Panc1 (cell line): ENCODE measurements around the gene GRID1.
"Not testable (repeated sequence)": the region's sequence is repeated elsewhere in the genome, so short reads cannot be mapped to it uniquely, and the experiment has no call there.

Experiments used
- CTCF ChIP-seq: fragments of 450-650 bp; IDR thresholded peaks from 2 replicates; pipeline ENCODE4 v1.5.1; 2017; ENCODE audit warnings: mild to moderate bottlenecking
- POLR2AphosphoS5 ChIP-seq: IDR thresholded peaks from 2 replicates; pipeline ENCODE4 v1.6.1; 2012; ENCODE audit warnings: mild to moderate bottlenecking, low read depth, low read length, moderate library complexity
- REST ChIP-seq, 2 experiments: IDR thresholded peaks; 2 replicates each; pipeline ENCODE4 v1.6.1; 2011 to 2012; ENCODE audit warnings: low read depth in 2 of 2, control low read depth in 1 of 2, low read length in 1 of 2, mild to moderate bottlenecking in 1 of 2, moderate library complexity in 1 of 2; ENCODE audit not compliant: insufficient read depth in 1 of 2
- TCF7L2 ChIP-seq: IDR thresholded peaks from 2 replicates; pipeline ENCODE4 v1.6.1; 2011; ENCODE audit warnings: mild to moderate bottlenecking, low read depth, low read length, inconsistent platforms

- TF ChIP-seq CTCF; POLR2AphosphoS5; TCF7L2; REST (IDR thresholded peaks at IDR 0.05; ENCODE audit: insufficient read depth in 1 of 2, low read depth in 2 of 2, low read length in 1 of 2): not testable (repeated sequence)
Observed at GRCh38 chr10:86389109-86389440, 22.5 kb upstream of the GRID1 start.
